Measurements from ENCODE around the gene IL22RA2. TPM values are rescaled to one million over a fixed set of nuclear protein-coding genes. Genes with fewer than 3 reads are reported as not detected.

IL22RA2 gene
- total and polyA plus RNA-seq, 2 of the 13 experiments (the other 11 are each of a cell fraction or from before 2014, with no cell fraction given): not detected

GRCh38 chr6:137218917-137219663 lies 45.6 kb upstream of the IL22RA2 start, which contains the start of gene IFNGR1 (continued):
- TF ChIP-seq ZFP36L2 (CRISPR knock-in tag; IDR thresholded peaks at IDR 0.05): no peak
- TF ChIP-seq, protein P1, sequence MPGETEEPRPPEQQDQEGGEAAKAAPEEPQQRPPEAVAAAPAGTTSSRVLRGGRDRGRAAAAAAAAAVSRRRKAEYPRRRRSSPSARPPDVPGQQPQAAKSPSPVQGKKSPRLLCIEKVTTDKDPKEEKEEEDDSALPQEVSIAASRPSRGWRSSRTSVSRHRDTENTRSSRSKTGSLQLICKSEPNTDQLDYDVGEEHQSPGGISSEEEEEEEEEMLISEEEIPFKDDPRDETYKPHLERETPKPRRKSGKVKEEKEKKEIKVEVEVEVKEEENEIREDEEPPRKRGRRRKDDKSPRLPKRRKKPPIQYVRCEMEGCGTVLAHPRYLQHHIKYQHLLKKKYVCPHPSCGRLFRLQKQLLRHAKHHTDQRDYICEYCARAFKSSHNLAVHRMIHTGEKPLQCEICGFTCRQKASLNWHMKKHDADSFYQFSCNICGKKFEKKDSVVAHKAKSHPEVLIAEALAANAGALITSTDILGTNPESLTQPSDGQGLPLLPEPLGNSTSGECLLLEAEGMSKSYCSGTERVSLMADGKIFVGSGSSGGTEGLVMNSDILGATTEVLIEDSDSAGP (CRISPR knock-in tag; IDR thresholded peaks at IDR 0.05; ENCODE audit: borderline replicate concordance): peak; percentile 96
- TF ChIP-seq SP1 (IDR thresholded peaks at IDR 0.05): no peak
- peak; percentile 93 for TF ChIP-seq SP1 (CRISPR knock-in tag; IDR thresholded peaks at IDR 0.05)
- peak; percentile 97 for TF ChIP-seq ZNF407 (CRISPR knock-in tag; IDR thresholded peaks at IDR 0.05; ENCODE audit: not compliant biosample characterization)
- TF ChIP-seq, protein P2, sequence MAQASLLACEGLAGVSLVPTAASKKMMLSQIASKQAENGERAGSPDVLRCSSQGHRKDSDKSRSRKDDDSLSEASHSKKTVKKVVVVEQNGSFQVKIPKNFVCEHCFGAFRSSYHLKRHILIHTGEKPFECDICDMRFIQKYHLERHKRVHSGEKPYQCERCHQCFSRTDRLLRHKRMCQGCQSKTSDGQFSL (CRISPR knock-in tag; IDR thresholded peaks at IDR 0.05): no peak; the same call in 1 of the 2 replicates
- no peak; the same call in 1 of the 2 replicates for TF ChIP-seq ARNTL (CRISPR knock-in tag; IDR thresholded peaks at IDR 0.05)
- peak; percentile 83; the same call in 1 of the 2 replicates for TF ChIP-seq MTERF4 (CRISPR knock-in tag; IDR thresholded peaks at IDR 0.05)
- TF ChIP-seq SMAD9 (CRISPR knock-in tag; IDR thresholded peaks at IDR 0.05): peak; percentile 59; the same call in 1 of the 2 replicates
- peak; percentile 82; the same call in 1 of the 2 replicates for TF ChIP-seq TP53 (CRISPR knock-in tag; conservative IDR thresholded peaks at IDR 0.05)
- peak; percentile 99; the same call in 1 of the 2 replicates for TF ChIP-seq ZSCAN21 (CRISPR knock-in tag; IDR thresholded peaks at IDR 0.05; ENCODE audit: borderline replicate concordance)
- TF ChIP-seq NR3C1 (CRISPR knock-in tag; IDR thresholded peaks at IDR 0.05): no peak
- TF ChIP-seq RARG (CRISPR knock-in tag; IDR thresholded peaks at IDR 0.05; ENCODE audit: low read depth): no peak
- TF ChIP-seq HNRNPUL1 (IDR thresholded peaks at IDR 0.05; ENCODE audit: low read depth, low read length): 0 out of 2 replicates have a peak, but pooled peaks have one; percentile 10
- TF ChIP-seq FOXM1 (CRISPR knock-in tag; IDR thresholded peaks at IDR 0.05): no peak
- peak in 1 of 2 experiments; percentile 93; a peak in 3 of 4 replicates for TF ChIP-seq NR2F1 (CRISPR knock-in tag; IDR thresholded peaks at IDR 0.05)
- TF ChIP-seq ZNF510 (CRISPR knock-in tag; IDR thresholded peaks at IDR 0.05; ENCODE audit: low read depth): no peak

Data from HepG2 (cell line).